Measurements from ENCODE around the gene SLIT3.

SLIT3 gene

DNA sequence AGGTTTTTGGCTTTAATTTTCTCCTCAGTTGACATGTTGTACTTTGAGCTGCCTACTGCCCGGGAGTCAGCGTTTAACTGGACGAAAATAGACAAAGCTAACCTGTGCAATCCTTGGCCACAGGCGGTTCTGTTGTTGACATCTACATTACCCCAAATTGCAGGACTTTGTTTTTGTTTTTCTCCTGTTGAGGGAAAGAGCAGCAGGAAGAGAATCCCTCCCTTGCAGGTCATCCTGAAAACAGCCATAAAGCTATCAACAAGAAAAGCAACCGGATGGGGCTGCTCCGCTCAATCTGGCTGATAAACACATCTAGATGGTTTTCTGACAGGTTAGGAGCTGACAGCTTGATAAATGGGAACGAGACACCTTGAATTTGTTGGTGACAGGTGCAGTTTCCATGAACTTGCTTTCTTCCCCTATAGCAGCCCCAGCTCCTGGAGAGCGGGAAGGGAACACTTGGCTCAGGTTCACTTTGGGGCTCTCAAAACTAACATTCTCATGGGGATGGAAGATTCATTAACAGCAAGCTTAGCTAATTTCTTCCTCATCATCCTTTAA is 331.5 kb downstream of the SLIT3 start:
- Histone ChIP-seq H3K27ac (ENCODE audit: low read depth in 2 of 2, low read length in 2 of 2) (no peak overlapping the region), H3K36me3 (ENCODE audit: control insufficient read depth in 2 of 2, insufficient read depth in 2 of 2, low read length in 2 of 2) (no peaks in the 10 kb centered on the region), H3K4me1 (ENCODE audit: control insufficient read depth in 2 of 2, insufficient read depth in 2 of 2, low read length in 2 of 2) (no peaks in the 10 kb centered on the region), H3K9ac (ENCODE audit: low read depth in 1 of 2, low read length in 2 of 2) (no peak overlapping the region), H3K4me3 (ENCODE audit: low read length in 2 of 2) (no peak overlapping the region), H3K9me3 (ENCODE audit: control insufficient read depth in 2 of 2, low read length in 2 of 2) (no peaks in the 10 kb centered on the region), H3K27me3 (ENCODE audit: control insufficient read depth in 2 of 2, insufficient read depth in 2 of 2, low read length in 2 of 2) (peaks cover 0 to 4% of the 10 kb centered on the region in 2 donors)

DNA sequence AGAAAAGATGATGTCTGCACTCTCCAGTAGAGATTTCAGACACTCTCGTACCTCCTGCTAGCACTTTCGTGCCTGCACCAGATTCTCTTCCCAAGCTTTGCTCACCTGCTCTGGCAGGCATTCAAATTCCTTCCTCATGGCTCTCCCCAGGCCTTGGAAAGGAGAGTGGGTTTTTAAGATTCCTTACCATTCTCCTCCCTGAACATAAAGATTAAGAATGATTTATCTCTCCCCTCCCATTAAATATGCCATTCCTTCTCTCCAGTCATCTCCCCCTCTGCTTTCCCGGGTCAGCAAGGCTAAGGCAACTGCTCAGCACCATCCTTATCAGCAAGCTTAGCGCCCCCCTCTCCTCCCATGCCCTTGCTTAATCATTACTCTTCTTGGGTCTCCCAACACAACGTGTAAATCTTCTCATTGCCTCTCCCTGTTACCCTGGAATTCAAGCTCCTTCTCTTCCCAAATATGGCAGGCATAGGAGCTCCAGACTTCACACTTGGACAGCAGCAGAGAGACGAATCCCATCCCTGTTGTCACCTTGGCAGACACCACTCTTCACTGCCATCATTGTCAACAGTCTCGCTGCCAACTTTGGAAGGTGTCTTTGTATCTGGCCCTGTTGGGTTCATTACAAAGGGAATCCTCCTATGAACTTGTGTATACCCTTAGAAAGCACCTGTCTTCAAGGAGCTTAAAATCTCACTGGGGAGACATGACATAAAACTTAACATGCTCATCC is 332.9 kb downstream of the SLIT3 start:
- Histone ChIP-seq H3K4me3 (ENCODE audit: low read length in 2 of 2) (no peak overlapping the region), H3K9ac (ENCODE audit: low read depth in 1 of 2, low read length in 2 of 2) (no peak overlapping the region), H3K27me3 (ENCODE audit: control insufficient read depth in 2 of 2, insufficient read depth in 2 of 2, low read length in 2 of 2) (peaks cover 0 to 4% of the 10 kb centered on the region in 2 donors)

DNA sequence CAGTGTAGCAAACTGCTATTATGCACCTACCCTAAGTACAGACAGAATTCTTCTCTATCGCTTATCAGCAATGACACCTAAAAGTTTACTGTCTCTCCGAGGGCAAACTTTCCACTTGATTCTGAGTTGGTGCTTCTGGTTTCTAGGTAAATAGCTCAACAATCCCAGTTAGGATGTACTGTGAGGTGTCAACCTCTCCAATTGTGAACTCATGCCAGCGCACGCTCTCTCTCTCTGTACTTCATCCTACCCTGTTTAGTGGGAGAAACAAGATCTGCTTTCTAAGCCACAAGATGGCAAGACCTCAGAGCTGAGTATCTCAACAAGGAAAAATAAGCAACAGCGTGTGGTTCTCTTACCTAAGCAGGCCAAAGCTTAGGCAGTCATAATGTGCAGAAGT is 335.3 kb downstream of the SLIT3 start:
- no peaks in the 10 kb centered on the region for H3K27me3 ChIP-seq (ENCODE audit: control insufficient read depth in 2 of 2, insufficient read depth in 2 of 2, low read length in 2 of 2)
- no peak overlapping the region for H3K27ac ChIP-seq (ENCODE audit: low read depth in 2 of 2, low read length in 2 of 2)
- H3K4me1 ChIP-seq (ENCODE audit: control insufficient read depth in 2 of 2, insufficient read depth in 2 of 2, low read length in 2 of 2): no peaks in the 10 kb centered on the region
- no peaks in the 10 kb centered on the region for H3K36me3 ChIP-seq (ENCODE audit: control insufficient read depth in 2 of 2, insufficient read depth in 2 of 2, low read length in 2 of 2)
- no peak overlapping the region for H3K9ac ChIP-seq (ENCODE audit: low read depth in 1 of 2, low read length in 2 of 2)
- no peaks in the 10 kb centered on the region for H3K9me3 ChIP-seq (ENCODE audit: control insufficient read depth in 2 of 2, low read length in 2 of 2)
- no peak overlapping the region for H3K4me3 ChIP-seq (ENCODE audit: low read length in 2 of 2)

More for the DNA sequence above, 332.9 kb downstream of the SLIT3 start:
- Histone ChIP-seq H3K4me1 (ENCODE audit: control insufficient read depth in 2 of 2, insufficient read depth in 2 of 2, low read length in 2 of 2) (no peaks in the 10 kb centered on the region), H3K27ac (ENCODE audit: low read depth in 2 of 2, low read length in 2 of 2) (no peak overlapping the region), H3K36me3 (ENCODE audit: control insufficient read depth in 2 of 2, insufficient read depth in 2 of 2, low read length in 2 of 2) (no peaks in the 10 kb centered on the region), H3K9me3 (ENCODE audit: control insufficient read depth in 2 of 2, low read length in 2 of 2) (no peaks in the 10 kb centered on the region)

DNA sequence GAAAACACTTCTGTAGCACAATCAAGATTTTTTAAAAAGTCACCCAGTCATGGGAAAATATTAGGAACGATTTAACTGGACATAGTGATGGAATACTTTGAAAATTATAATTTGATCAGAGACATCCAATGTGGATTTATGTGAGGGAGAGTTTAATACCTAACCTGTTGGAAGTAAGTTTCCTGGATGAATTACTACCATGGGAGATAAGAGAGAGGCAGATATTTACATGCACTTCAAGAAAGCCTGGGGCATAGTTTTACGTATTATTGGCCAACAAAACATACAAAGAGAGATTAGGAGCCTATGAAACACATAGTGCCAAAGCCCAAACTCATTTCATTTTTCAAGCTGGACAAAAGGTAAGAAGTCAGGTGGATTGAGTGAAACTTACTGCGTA is 336.8 kb downstream of the SLIT3 start:
- no peak overlapping the region for H3K27ac ChIP-seq (ENCODE audit: low read depth in 2 of 2, low read length in 2 of 2)
- no peak overlapping the region for H3K9ac ChIP-seq (ENCODE audit: low read depth in 1 of 2, low read length in 2 of 2)
- H3K9me3 ChIP-seq (ENCODE audit: control insufficient read depth in 2 of 2, low read length in 2 of 2): no peaks in the 10 kb centered on the region
- no peaks in the 10 kb centered on the region for H3K4me1 ChIP-seq (ENCODE audit: control insufficient read depth in 2 of 2, insufficient read depth in 2 of 2, low read length in 2 of 2)
- no peaks in the 10 kb centered on the region for H3K36me3 ChIP-seq (ENCODE audit: control insufficient read depth in 2 of 2, insufficient read depth in 2 of 2, low read length in 2 of 2)
- no peaks in the 10 kb centered on the region for H3K27me3 ChIP-seq (ENCODE audit: control insufficient read depth in 2 of 2, insufficient read depth in 2 of 2, low read length in 2 of 2)
- H3K4me3 ChIP-seq (ENCODE audit: low read length in 2 of 2): no peak overlapping the region

DNA sequence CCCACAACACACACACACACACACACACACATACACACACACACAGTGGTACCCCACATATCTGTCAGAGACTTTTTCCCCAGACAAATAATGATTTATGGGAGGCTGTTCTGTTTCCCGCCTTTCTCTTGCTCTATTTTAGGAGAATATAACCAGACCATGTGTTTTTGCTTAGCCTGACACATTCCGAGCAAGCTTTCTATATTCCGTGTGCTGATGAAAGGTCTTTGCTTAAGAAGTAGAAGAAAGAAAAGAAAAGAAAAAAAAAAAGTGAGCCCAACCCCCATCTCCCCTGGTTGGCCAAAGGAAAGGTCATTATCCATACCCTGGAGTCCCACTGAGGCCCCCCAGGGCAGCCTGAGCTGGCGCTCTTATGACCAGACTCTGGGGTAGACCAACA is 338.6 kb downstream of the SLIT3 start:
- Histone ChIP-seq H3K9ac (ENCODE audit: low read depth in 1 of 2, low read length in 2 of 2) (no peak overlapping the region), H3K4me3 (ENCODE audit: low read length in 2 of 2) (no peak overlapping the region), H3K36me3 (ENCODE audit: control insufficient read depth in 2 of 2, insufficient read depth in 2 of 2, low read length in 2 of 2) (no peaks in the 10 kb centered on the region), H3K9me3 (ENCODE audit: control insufficient read depth in 2 of 2, low read length in 2 of 2) (no peaks in the 10 kb centered on the region), H3K27me3 (ENCODE audit: control insufficient read depth in 2 of 2, insufficient read depth in 2 of 2, low read length in 2 of 2) (no peaks in the 10 kb centered on the region), H3K27ac (ENCODE audit: low read depth in 2 of 2, low read length in 2 of 2) (no peak overlapping the region), H3K4me1 (ENCODE audit: control insufficient read depth in 2 of 2, insufficient read depth in 2 of 2, low read length in 2 of 2) (no peaks in the 10 kb centered on the region)

DNA sequence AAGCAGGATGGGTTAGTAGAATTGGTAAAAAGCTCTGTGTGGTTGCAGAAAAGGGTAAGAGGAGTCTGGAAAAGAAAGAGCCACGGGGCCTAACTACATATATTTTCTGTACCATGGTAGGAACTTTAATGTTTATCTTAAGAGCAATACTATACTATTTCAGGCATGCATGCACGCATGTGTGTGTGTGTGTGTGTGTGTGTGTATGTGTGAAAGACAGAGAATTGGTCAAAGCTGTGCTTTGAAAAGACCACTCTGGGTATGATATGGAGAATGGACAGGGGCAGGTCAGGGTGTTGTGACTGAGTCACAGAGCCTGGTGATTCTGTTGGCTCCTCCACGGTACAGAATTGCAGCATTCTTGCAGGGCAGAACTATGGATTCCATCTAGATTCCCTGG is 339.3 kb downstream of the SLIT3 start:
- no peak overlapping the region for H3K9ac ChIP-seq (ENCODE audit: low read depth in 1 of 2, low read length in 2 of 2)
- no peaks in the 10 kb centered on the region for H3K27me3 ChIP-seq (ENCODE audit: control insufficient read depth in 2 of 2, insufficient read depth in 2 of 2, low read length in 2 of 2)
- no peaks in the 10 kb centered on the region for H3K4me1 ChIP-seq (ENCODE audit: control insufficient read depth in 2 of 2, insufficient read depth in 2 of 2, low read length in 2 of 2)
- H3K4me3 ChIP-seq (ENCODE audit: low read length in 2 of 2): no peak overlapping the region
- H3K36me3 ChIP-seq (ENCODE audit: control insufficient read depth in 2 of 2, insufficient read depth in 2 of 2, low read length in 2 of 2): no peaks in the 10 kb centered on the region
- H3K9me3 ChIP-seq (ENCODE audit: control insufficient read depth in 2 of 2, low read length in 2 of 2): no peaks in the 10 kb centered on the region
- no peak overlapping the region for H3K27ac ChIP-seq (ENCODE audit: low read depth in 2 of 2, low read length in 2 of 2)

DNA sequence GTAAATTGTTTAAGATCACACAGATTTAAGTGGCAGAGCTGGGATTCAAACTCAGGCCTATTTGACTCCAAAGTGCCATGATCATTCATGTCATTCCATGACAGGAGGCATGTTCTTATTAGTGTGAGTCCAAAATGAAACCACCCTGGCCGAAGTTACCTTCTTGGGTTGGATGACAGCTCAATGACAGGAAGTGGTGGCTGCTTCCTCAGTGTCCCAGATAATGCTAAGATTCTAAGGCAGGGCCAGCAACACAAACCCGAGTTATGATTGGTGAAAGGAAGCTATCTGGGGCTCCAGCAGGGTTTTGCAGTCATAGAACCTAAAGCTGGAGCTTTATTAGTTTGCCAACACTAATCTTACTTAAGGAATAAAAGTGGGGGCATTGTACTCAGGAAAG is 340.4 kb downstream of the SLIT3 start:
- H3K27ac ChIP-seq (ENCODE audit: low read depth in 2 of 2, low read length in 2 of 2): no peak overlapping the region

DNA sequence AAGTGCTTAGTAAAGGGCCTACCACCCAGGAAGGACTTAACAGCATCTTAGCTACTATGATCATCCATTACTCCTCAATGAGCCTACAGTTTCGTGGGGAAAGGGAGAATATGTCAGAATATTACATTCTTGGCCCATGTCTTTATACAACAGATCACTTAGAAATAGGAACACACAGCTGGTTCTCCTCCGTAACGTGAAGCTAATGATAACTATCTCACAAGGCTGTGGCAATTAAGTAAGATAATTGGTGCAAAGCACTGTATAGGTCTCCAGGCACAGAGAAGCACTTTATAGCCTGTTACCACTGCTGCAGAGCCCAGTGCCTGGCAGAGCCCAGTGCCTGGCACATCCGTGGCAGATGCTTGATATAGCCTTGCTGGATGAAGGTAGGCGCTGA is 347.6 kb downstream of the SLIT3 start:
- Histone ChIP-seq H3K27ac (ENCODE audit: low read depth in 2 of 2, low read length in 2 of 2) (no peak overlapping the region), H3K9ac (ENCODE audit: low read depth in 1 of 2, low read length in 2 of 2) (no peak overlapping the region), H3K9me3 (ENCODE audit: control insufficient read depth in 2 of 2, low read length in 2 of 2) (no peaks in the 10 kb centered on the region)

More for the DNA sequence above, 340.4 kb downstream of the SLIT3 start:
- H3K36me3 ChIP-seq (ENCODE audit: control insufficient read depth in 2 of 2, insufficient read depth in 2 of 2, low read length in 2 of 2): no peaks in the 10 kb centered on the region
- H3K9me3 ChIP-seq (ENCODE audit: control insufficient read depth in 2 of 2, low read length in 2 of 2): no peaks in the 10 kb centered on the region
- H3K9ac ChIP-seq (ENCODE audit: low read depth in 1 of 2, low read length in 2 of 2): no peak overlapping the region
- no peaks in the 10 kb centered on the region for H3K4me1 ChIP-seq (ENCODE audit: control insufficient read depth in 2 of 2, insufficient read depth in 2 of 2, low read length in 2 of 2)
- H3K27me3 ChIP-seq (ENCODE audit: control insufficient read depth in 2 of 2, insufficient read depth in 2 of 2, low read length in 2 of 2): no peaks in the 10 kb centered on the region
- H3K4me3 ChIP-seq (ENCODE audit: low read length in 2 of 2): no peak overlapping the region

DNA sequence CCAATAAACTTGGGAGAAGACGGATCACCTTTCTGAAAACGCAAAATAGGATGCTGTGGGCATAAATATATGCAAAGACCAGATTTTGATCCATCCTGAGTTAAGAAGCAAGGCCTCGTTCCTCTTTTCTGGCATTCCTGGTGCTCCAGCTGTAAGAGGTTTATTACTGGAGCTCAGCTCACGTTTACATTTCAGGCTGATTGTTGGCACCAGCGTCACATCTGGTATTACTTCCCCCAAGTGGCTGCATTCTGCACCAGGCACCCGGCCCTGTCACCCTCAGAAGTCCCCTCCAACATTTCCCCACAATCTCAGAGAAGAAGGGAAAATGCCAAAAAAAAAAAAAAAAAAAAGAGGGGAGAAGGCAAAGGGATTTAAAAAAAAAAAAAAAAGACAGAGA is 348.7 kb downstream of the SLIT3 start:
- no peak overlapping the region for H3K27ac ChIP-seq (ENCODE audit: low read depth in 2 of 2, low read length in 2 of 2)
- H3K4me3 ChIP-seq (ENCODE audit: low read length in 2 of 2): no peak overlapping the region
- H3K9ac ChIP-seq (ENCODE audit: low read depth in 1 of 2, low read length in 2 of 2): no peak overlapping the region
- H3K27me3 ChIP-seq (ENCODE audit: control insufficient read depth in 2 of 2, insufficient read depth in 2 of 2, low read length in 2 of 2): no peaks in the 10 kb centered on the region
- H3K4me1 ChIP-seq (ENCODE audit: control insufficient read depth in 2 of 2, insufficient read depth in 2 of 2, low read length in 2 of 2): no peaks in the 10 kb centered on the region
- no peaks in the 10 kb centered on the region for H3K9me3 ChIP-seq (ENCODE audit: control insufficient read depth in 2 of 2, low read length in 2 of 2)
- H3K36me3 ChIP-seq (ENCODE audit: control insufficient read depth in 2 of 2, insufficient read depth in 2 of 2, low read length in 2 of 2): no peaks in the 10 kb centered on the region

More for the DNA sequence above, 347.6 kb downstream of the SLIT3 start:
- Histone ChIP-seq H3K4me3 (ENCODE audit: low read length in 2 of 2) (no peak overlapping the region), H3K4me1 (ENCODE audit: control insufficient read depth in 2 of 2, insufficient read depth in 2 of 2, low read length in 2 of 2) (no peaks in the 10 kb centered on the region), H3K27me3 (ENCODE audit: control insufficient read depth in 2 of 2, insufficient read depth in 2 of 2, low read length in 2 of 2) (no peaks in the 10 kb centered on the region), H3K36me3 (ENCODE audit: control insufficient read depth in 2 of 2, insufficient read depth in 2 of 2, low read length in 2 of 2) (no peaks in the 10 kb centered on the region)

DNA sequence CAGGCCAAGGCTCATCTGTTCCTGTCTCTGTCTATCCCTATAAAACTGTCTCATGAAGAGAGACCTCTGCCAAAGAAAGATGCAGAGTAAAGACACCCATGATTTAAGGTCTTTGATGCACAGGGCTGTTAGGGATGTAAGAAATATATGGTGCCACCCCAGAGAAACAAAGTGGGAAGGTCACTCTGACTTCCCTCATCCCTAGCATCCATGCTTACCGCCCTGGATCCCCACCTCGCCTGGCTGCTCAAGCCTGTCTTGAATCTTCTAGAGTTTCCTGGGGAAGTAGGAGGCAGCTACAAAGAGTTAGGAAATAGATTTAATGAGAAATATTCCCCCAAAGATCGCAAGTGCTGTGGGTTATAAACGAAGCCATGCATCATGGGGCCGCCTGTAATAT is 349.2 kb downstream of the SLIT3 start:
- Histone ChIP-seq H3K36me3 (ENCODE audit: control insufficient read depth in 2 of 2, insufficient read depth in 2 of 2, low read length in 2 of 2) (no peaks in the 10 kb centered on the region), H3K9ac (ENCODE audit: low read depth in 1 of 2, low read length in 2 of 2) (no peak overlapping the region), H3K9me3 (ENCODE audit: control insufficient read depth in 2 of 2, low read length in 2 of 2) (no peaks in the 10 kb centered on the region), H3K27me3 (ENCODE audit: control insufficient read depth in 2 of 2, insufficient read depth in 2 of 2, low read length in 2 of 2) (no peaks in the 10 kb centered on the region), H3K4me3 (ENCODE audit: low read length in 2 of 2) (no peak overlapping the region), H3K27ac (ENCODE audit: low read depth in 2 of 2, low read length in 2 of 2) (no peak overlapping the region), H3K4me1 (ENCODE audit: control insufficient read depth in 2 of 2, insufficient read depth in 2 of 2, low read length in 2 of 2) (no peaks in the 10 kb centered on the region)
